Astrocyte of the cerebellum (primary cell): Measurements from ENCODE around the gene MRGPRX1.

Experiments used
- DNase-seq: peaks from one replicate; pipeline ENCODE4 v3.0.0-alpha.2; 2011; ENCODE audit warnings: low read depth
- H3K4me3 ChIP-seq: 2 replicates; pipeline ENCODE4 v1.5.1; 2011; ENCODE audit warnings: mild to moderate bottlenecking, low read depth, low read length, moderate library complexity
- CTCF ChIP-seq: IDR thresholded peaks from 2 replicates; pipeline ENCODE4 v1.5.1; 2012; ENCODE audit warnings: low read length, low read depth, moderate library complexity, mild to moderate bottlenecking; ENCODE audit errors: missing control alignments
- in situ Hi-C: cut with HindIII; loops from 2 replicates; pipeline ENCODE4 v1.10.0; 2017; ENCODE audit warnings: low sequenced_read_pairs

Gene MRGPRX1

DNA sequence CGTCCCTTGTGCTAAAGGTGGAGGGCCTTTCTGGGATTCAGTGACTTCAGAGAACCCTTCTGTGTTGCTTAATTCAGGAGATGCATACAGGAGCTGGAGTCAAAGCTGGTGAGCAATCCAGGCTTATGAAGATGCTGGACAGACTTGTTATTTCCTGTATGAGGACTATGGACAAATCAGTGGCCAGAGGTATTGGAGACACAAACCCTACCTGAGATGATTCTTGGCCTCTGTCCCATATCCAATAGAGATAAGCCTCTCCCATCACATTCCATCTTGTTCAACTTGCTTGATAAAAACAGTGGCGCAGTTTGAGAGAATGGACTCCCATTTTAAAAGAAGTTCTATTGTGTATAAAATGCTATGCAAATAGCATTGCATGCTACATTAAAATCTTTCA, at the start of gene MRGPRX1:
Gene MRGPRX1, minus strand, starts transcription at position 101 of the 400 bp plus-strand sequence. CDS start 4,630 bp downstream, outside the sequence.
- in situ Hi-C loops: no loop called here
- H3K4me3 ChIP-seq: no peak within 1 kb of the TSS
- no peak for DNase-seq
- TF ChIP-seq CTCF: no peak

GRCh38 chr11:18987454-18988231, 48.4 kb upstream of the MRGPRX1 start:
- in situ Hi-C loops: no loop called here
- no peak overlapping the region for H3K4me3 ChIP-seq
- DNase-seq: peak; percentile 1
- TF ChIP-seq CTCF: no peak

DNA sequence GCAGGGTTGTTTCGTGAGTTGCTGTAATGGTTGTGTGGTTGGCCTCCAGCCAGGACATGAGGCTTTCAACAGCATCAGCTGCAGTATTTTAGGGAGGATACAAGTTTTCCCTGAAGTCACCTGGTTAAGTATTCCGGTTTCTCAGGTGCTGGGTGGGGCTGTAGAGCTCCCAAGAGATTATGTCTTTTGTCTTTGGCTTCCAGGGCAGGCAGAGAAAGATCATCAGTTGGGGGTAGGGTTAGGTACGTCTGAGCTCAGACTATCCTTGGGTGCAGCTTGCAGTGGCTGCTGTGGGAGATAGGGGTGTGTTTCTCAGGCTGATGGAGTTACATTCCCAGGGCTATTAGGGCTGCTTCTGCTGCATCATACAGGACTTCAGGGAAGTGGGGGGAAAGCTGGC, 47.5 kb upstream of the MRGPRX1 start:
- DNase-seq: no peak
- H3K4me3 ChIP-seq: no peak overlapping the region
- TF ChIP-seq CTCF: no peak
- in situ Hi-C loops: no loop called here

GRCh38 chr11:18981897-18982296, 42.7 kb upstream of the MRGPRX1 start:
- no peak overlapping the region for H3K4me3 ChIP-seq
- in situ Hi-C loops: no loop called here
- no peak for TF ChIP-seq CTCF
- DNase-seq: no peak

DNA sequence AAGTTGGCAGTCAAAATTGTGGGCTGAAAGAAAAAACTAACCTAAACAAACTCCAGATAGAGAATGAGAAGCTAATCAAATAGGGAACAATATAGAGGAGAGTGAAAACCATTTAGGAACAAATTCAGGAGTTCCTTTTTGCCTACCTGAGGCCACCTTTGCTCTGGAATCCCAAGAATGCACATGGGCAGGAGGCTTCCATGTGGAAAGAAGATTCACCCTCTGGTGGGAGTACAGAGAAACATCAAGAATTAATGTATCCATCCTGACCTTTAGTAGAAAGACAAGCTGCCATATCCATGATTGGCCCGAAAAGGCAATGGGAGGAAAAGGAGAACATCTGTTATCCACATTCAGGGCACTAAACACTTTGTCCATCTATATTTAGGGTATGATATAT, 35.0 kb upstream of the MRGPRX1 start:
- no peak for TF ChIP-seq CTCF
- in situ Hi-C loops: no loop called here
- H3K4me3 ChIP-seq: no peak overlapping the region
- DNase-seq: no peak

DNA sequence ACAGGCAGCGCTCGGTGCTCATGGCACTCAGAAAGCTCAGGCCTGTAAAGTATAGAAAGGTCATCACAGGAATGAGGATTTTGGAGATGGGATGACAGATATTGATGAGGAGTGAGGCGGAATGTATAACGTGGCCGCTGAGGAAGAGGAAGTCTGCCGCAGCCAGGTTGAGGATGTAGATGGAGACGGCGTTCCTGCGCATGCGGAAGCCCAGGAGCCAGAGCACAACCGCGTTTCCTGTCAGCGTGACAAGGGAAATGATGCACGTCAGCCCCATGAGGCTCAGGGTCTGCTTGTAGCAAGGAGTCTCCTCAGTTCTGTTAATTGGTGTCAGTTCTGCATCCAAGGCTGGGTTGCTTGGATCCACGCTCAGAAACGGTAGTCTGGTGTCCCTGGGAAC, 33.1 kb upstream of the MRGPRX1 start:
- no peak for TF ChIP-seq CTCF
- no peak for DNase-seq
- no peak overlapping the region for H3K4me3 ChIP-seq
- in situ Hi-C loops: no loop called here
